ENCODE results near the gene MYBPC3.

DNA sequence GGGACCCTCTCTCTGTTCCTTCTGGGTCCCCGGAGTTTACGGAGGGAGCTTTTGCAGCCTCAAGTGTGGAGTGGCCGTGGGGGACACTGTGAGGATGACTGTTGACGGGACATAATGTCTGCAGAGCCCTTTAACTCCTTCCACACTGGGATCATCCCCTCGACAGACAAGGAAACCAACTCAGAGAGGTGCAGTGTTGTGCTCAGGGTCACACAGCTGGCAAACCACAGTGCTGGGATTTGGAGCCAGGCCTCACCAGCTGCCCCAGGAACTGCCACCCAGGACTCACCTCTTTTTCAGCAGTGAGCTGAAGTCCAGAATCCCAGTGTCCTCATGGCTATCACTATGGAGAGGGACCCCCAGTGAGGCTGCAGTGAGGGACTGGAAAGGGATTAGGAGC lies 5.4 kb downstream of the MYBPC3 start:
- TF ChIP-seq, protein P1, sequence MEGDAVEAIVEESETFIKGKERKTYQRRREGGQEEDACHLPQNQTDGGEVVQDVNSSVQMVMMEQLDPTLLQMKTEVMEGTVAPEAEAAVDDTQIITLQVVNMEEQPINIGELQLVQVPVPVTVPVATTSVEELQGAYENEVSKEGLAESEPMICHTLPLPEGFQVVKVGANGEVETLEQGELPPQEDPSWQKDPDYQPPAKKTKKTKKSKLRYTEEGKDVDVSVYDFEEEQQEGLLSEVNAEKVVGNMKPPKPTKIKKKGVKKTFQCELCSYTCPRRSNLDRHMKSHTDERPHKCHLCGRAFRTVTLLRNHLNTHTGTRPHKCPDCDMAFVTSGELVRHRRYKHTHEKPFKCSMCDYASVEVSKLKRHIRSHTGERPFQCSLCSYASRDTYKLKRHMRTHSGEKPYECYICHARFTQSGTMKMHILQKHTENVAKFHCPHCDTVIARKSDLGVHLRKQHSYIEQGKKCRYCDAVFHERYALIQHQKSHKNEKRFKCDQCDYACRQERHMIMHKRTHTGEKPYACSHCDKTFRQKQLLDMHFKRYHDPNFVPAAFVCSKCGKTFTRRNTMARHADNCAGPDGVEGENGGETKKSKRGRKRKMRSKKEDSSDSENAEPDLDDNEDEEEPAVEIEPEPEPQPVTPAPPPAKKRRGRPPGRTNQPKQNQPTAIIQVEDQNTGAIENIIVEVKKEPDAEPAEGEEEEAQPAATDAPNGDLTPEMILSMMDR (IDR thresholded peaks at IDR 0.05; ENCODE audit: extremely low read depth in 1 of 2, insufficient read depth in 1 of 2, low read depth in 1 of 2, low read length in 2 of 2): no peak
- TF ChIP-seq, protein P2, sequence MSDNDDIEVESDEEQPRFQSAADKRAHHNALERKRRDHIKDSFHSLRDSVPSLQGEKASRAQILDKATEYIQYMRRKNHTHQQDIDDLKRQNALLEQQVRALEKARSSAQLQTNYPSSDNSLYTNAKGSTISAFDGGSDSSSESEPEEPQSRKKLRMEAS (IDR thresholded peaks at IDR 0.05; ENCODE audit: insufficient read depth, insufficient read length): no peak
- TF ChIP-seq GATA2 (IDR thresholded peaks at IDR 0.05; ENCODE audit: insufficient read depth, insufficient read length, low read depth, low read length) (no peak), JUN (IDR thresholded peaks at IDR 0.05; ENCODE audit: borderline replicate concordance, insufficient read depth, insufficient read length, low read depth) (no peak), POLR2A (IDR thresholded peaks at IDR 0.05; ENCODE audit: low read depth, low read length) (no peak), POLR2AphosphoS5 (IDR thresholded peaks at IDR 0.05; ENCODE audit: insufficient read depth, low read depth, low read length) (no peak)

Data from endothelial cell of umbilical vein (primary cell).